Peyer's patch (tissue), 4 donors: ENCODE measurements around the gene KLHDC7B.

Source experiments
- POLR2A ChIP-seq, 2 donors: fragments of 450-650 bp; IDR thresholded peaks; one replicate each; pipeline ENCODE4 v1.5.1; 2017; ENCODE audit warnings: antibody characterized with exemption in 2 of 2, mild to moderate bottlenecking in 2 of 2, moderate library complexity in 2 of 2
- TF ChIP-seq, protein P1 (sequence below), 6 experiments: fragments of 450-650 bp in 4 of 6; fragments of 200-600 bp in 2 of 6; sonication (generic) in 1 of 6; IDR thresholded peaks; one replicate each; pipeline ENCODE4 v1.5.1; 2017 to 2019; ENCODE audit warnings: antibody characterized with exemption in 6 of 6, mild to moderate bottlenecking in 3 of 6, moderate library complexity in 1 of 6

DNA sequence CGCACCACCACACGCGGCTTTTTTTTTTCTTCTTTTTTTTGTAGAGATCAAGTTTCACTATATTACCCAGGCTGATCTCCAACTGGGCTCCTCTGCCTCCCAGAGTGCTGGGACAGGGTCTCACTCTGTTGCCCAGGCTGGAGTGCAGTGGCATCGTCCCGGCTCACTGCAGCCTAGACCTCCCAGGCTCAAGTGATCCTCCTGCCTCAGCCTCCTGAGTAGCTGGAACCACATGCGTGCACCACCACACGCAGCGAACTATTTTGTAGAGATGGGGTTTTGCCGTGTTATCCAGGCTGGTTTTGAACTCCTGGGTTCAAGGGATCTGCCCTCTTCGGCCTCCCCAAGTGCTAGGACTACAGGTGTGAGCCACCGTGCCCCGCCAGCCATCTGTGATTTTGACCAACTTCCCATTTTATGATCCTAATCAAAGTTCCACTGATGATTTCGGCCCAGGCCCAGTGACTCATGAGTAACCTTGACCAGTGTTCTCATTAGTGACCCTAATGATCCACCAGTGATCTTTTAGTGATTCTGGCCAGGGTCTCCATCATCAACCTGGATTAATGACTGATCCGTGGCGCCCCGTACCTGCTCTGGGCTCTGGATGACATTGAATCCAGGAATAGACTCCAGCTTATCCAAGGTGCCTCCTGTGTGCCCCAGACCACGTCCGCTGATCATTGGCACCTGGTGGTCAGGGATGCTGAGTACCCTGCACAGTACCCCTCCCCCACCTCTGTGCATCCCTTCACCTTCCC, 17.6 kb upstream of the KLHDC7B start:
- TF ChIP-seq, protein P1, sequence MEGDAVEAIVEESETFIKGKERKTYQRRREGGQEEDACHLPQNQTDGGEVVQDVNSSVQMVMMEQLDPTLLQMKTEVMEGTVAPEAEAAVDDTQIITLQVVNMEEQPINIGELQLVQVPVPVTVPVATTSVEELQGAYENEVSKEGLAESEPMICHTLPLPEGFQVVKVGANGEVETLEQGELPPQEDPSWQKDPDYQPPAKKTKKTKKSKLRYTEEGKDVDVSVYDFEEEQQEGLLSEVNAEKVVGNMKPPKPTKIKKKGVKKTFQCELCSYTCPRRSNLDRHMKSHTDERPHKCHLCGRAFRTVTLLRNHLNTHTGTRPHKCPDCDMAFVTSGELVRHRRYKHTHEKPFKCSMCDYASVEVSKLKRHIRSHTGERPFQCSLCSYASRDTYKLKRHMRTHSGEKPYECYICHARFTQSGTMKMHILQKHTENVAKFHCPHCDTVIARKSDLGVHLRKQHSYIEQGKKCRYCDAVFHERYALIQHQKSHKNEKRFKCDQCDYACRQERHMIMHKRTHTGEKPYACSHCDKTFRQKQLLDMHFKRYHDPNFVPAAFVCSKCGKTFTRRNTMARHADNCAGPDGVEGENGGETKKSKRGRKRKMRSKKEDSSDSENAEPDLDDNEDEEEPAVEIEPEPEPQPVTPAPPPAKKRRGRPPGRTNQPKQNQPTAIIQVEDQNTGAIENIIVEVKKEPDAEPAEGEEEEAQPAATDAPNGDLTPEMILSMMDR (IDR thresholded peaks at IDR 0.05), result no peak
- no peak for TF ChIP-seq POLR2A (IDR thresholded peaks at IDR 0.05)
